GM21526 (cell line): ENCODE results near the gene HTRA3.

ENCODE experiments used
- ATAC-seq: cut with Tn5 transposase; IDR thresholded peaks from one replicate; pipeline ENCODE4 v1.9.1; 2021; ENCODE audit warnings: moderate library complexity; ENCODE audit not compliant: unreplicated experiment, low FRiP score

HTRA3 gene

GRCh38 chr4:8265171-8265929 lies 4.2 kb upstream of the HTRA3 start:
- ATAC-seq: no peak

DNA sequence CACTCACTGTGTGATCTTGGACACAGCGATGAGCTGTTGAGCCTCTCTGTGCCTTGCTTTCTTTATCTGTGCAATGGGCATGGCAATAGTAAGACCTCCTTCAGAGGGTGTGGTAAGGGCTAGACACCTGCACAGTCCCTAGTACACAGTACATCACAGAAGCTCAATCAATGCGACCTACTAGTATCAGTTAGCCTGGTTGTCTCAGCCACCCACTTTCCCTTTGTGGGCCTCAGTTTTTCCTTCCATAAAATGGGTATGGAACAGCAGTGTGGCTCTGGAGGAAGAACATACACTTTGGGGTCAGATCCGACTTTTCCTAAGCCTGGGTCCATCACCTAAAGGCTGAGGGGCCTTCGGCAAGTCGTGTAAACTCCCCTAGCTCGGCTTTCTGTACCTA lies 3.5 kb upstream of the HTRA3 start:
- ATAC-seq: no peak

GRCh38 chr4:8266508-8266907 lies 3.0 kb upstream of the HTRA3 start:
- ATAC-seq: no peak

- ATAC-seq: no peak
These were observed 2.5 kb upstream of the HTRA3 start for GRCh38 chr4:8267077-8267476.

DNA sequence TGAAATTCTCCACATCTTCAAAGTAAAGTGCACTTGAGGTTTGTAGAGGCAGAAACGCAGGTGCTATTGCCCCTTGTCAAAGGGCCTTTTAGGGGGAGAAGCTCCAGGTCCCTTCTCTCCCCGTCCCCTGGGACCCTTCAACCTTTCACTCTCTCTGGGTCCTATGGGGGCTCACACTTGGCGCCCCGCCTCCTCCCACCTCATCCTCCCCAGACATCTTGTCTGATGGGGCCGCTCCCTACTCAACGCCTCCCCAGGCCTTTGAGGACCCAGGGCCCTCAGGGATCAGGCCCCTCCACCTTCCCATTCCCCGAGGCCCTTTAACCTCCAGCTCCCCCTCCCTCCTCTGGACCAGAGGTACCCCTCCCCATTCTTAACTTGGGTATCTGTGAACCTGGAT lies 1.3 kb upstream of the HTRA3 start:
- no peak for ATAC-seq

- no peak for ATAC-seq
These were observed 536 bp upstream of the HTRA3 start for GRCh38 chr4:8268901-8269534.

GRCh38 chr4:8270418-8270771 lies 841 bp downstream of the HTRA3 start:
- ATAC-seq: no peak

- no peak for ATAC-seq
These were observed 1.6 kb downstream of the HTRA3 start for GRCh38 chr4:8270912-8271815.

GRCh38 chr4:8271821-8272220 lies 2.3 kb downstream of the HTRA3 start:
- ATAC-seq: no peak

DNA sequence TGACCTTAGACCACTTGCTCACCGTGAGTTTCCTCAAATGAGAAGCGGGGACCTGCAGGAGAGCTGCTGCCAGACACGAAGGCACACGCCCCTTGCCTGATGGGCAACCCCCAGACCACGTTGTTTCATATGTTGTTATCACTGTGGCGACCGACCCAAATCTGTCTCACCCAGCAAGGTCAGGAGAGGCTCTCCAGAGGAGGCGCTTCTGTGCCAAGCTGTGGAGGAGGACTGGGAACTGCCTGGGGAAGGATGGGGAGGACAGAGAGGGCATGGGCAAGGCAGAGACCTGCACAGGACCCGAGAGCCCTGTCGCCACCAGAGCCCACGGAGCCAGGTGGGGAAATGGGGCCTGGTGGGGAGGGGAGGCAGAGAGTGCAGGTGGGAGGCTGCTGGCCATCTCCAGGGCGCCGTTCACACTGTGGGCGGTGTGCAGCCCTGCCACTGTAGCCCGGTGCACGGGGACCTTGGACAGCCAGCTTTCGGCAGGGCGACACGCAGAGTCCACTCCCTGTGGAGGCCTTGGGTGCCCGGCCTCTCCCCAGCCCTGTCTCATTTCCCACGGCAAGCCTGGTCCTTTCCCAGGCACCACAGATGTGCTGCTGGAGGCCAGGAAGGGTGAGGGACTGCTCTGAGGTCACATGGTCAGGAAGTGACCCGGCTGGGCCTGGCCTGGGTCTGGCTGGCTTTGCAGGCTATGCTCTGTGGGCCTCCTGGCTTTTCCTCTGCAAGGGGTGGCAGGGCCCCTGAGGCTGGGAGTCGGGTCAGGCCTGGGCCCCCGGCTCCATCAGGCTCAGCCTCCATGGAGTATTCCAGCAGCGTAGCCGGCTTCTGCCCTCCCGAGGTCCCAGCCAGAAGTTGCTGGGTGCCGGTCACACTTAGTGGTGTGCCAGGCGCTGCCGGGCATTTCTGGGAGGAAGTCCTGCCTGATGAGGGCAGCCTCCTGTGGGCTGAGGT lies 3.2 kb downstream of the HTRA3 start:
- ATAC-seq: no peak

- ATAC-seq: no peak
These were observed 3.9 kb downstream of the HTRA3 start for GRCh38 chr4:8273450-8273849.

DNA sequence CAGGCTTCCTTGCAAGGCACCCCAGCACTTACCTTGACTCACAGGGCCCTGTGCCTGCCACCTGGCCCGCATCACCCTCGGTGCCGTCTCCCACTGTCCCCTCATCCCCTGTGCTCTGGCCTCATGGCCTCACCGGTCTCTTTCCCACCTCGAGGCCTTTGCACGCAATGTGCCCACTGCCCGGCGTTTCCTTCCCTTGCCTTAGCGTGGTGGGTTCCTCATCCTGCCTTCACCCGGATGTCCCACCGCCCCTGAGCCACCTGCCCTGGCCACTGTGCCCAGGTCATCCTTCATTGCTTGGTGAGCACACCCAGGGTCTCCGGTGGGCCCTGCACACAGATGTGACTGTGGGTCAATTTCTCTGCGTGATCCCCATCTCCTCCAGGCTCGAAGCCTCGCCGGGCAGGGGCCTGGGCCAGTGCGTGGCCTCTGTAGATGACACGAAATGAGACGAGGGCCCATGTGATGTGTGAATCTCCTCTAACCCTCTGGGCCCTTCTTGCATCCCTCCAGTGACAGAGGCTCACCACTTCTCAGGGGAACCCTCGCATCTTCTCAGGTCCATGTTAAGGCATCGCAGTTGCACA lies 4.6 kb downstream of the HTRA3 start:
- ATAC-seq: no peak

DNA sequence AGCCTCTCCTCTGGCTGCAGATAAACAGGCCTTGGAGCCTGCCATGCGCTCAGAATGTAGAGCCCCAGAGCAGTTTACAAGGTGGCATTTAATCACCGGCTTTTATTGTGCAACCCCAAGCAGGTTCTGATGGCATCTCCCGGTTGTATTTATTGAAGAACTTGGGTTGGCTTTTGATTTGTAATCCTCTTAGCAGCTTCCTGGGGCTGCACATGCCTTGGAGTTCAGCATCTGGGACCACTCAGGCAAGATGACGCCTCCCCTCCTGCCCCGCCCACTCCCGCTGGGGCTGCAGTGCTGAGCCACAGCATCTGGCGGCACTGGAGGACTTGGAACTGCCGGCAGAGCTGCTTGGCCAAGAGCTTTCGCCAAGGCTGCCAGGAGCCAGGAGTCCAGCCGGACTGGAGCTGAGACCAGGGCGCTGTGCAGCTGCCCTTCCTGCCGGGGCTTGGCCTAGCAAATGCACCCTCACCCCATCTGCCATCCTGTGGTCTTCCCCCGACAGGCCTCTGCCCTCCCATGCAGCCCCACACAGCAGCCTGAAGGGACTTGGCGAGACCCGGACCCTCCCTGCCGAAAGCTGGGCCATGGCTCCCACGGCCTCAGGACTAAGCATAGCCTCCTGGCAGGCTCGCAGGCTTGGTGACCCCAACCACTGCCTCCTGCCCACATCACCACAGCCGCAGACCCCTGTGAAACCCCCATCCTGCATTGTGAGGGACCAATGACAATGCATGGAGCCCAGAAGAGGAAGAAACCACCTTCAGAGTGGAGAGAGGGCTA lies 5.4 kb downstream of the HTRA3 start:
- ATAC-seq: no peak

- no peak for ATAC-seq
These were observed 6.0 kb downstream of the HTRA3 start for GRCh38 chr4:8275548-8275910.

- ATAC-seq: no peak
These were observed 7.0 kb downstream of the HTRA3 start for GRCh38 chr4:8276358-8277240.

GRCh38 chr4:8277356-8278008 lies 7.9 kb downstream of the HTRA3 start:
- no peak for ATAC-seq

GRCh38 chr4:8278009-8278395 lies 8.4 kb downstream of the HTRA3 start:
- no peak for ATAC-seq
